Effector memory CD8-positive, alpha-beta T cell (primary cell): ENCODE data around the gene TIFAB.
"Not testable (repeated sequence)": the region's sequence is repeated elsewhere in the genome, so short reads cannot be mapped to it uniquely, and the experiment has no call there.

Experiments
- ATAC-seq: fragments of 150-1000 bp; cut with Tn5 transposase; replicated peaks from 2 replicates; pipeline ENCODE4 v1.10.0; 2021; ENCODE audit warnings: mild to moderate bottlenecking, moderate library complexity
- DNase-seq, 3 experiments: peaks; one replicate each; pipeline ENCODE4 v3.0.0; 2021
- H3K27ac Mint-ChIP-seq, 2 donors: one replicate each; pipeline ENCODE4 v1.8.0; 2022; ENCODE audit warnings: mild to moderate bottlenecking in 2 of 2, mixed read lengths in 2 of 2, moderate library complexity in 2 of 2
- H3K27me3 Mint-ChIP-seq, 2 donors: one replicate each; pipeline ENCODE4 v1.8.0; 2022; ENCODE audit warnings: mixed read lengths in 2 of 2
- H3K36me3 Mint-ChIP-seq: one replicate; pipeline ENCODE4 v1.8.0; 2022; ENCODE audit warnings: mild to moderate bottlenecking, moderate library complexity, mixed read lengths; ENCODE audit not compliant: insufficient read depth
- H3K4me1 Mint-ChIP-seq, 2 donors: one replicate each; pipeline ENCODE4 v1.8.0; 2022; ENCODE audit warnings: low read depth in 2 of 2, mixed read lengths in 2 of 2
- H3K4me3 Mint-ChIP-seq, 2 donors: one replicate each; pipeline ENCODE4 v1.8.0; 2022; ENCODE audit warnings: mild to moderate bottlenecking in 2 of 2, mixed read lengths in 2 of 2, moderate library complexity in 2 of 2
- H3K9me3 Mint-ChIP-seq, 2 donors: one replicate each; pipeline ENCODE4 v1.8.0; 2022; ENCODE audit warnings: mixed read lengths in 2 of 2
- total RNA-seq, 9 experiments: gene quantifications; one replicate each; lab custom pipeline; 2026; lab: John Stamatoyannopoulos, UW

The TIFAB gene, protein sequence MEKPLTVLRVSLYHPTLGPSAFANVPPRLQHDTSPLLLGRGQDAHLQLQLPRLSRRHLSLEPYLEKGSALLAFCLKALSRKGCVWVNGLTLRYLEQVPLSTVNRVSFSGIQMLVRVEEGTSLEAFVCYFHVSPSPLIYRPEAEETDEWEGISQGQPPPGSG
- total RNA-seq: 0 reads per million in 9 experiments

GRCh38 chr5:135452321-135453030 lies at the start of gene TIFAB:
Gene TIFAB, minus strand, starts transcription at chr5:135452351. Its CDS starts 2,412 bp downstream, at chr5:135449939.
- Mint-ChIP-seq H3K9me3 (no peaks in the 10 kb centered on the region), H3K27me3 (peaks cover 29 to 87% of the 10 kb centered on the region in 2 donors), H3K36me3 (peaks cover 7% of the 10 kb centered on the region), H3K27ac (no peak within 1 kb of the TSS), H3K4me3 (no peak within 1 kb of the TSS), H3K4me1 (no peaks in the 10 kb centered on the region)
- ATAC-seq (no peak), DNase-seq (no peak)

- H3K36me3 Mint-ChIP-seq: no peaks in the 10 kb centered on the region
- no peak overlapping the region for H3K4me3 Mint-ChIP-seq
- DNase-seq (no peak), ATAC-seq (no peak)
- H3K9me3 Mint-ChIP-seq: no peaks in the 10 kb centered on the region
- H3K4me1 Mint-ChIP-seq: peaks cover 0 to 3% of the 10 kb centered on the region in 2 donors
- H3K27me3 Mint-ChIP-seq: peaks cover 54 to 75% of the 10 kb centered on the region in 2 donors
- H3K27ac Mint-ChIP-seq: no peak overlapping the region
Observed at GRCh38 chr5:135498637-135498995, 46.5 kb upstream of the TIFAB start.

- no peak overlapping the region for H3K4me3 Mint-ChIP-seq
- ATAC-seq: no peak
- peaks cover 0 to 3% of the 10 kb centered on the region in 2 donors for H3K4me1 Mint-ChIP-seq
- no peaks in the 10 kb centered on the region for H3K36me3 Mint-ChIP-seq
- peaks cover 49 to 75% of the 10 kb centered on the region in 2 donors for H3K27me3 Mint-ChIP-seq
- no peak overlapping the region for H3K27ac Mint-ChIP-seq
- H3K9me3 Mint-ChIP-seq: no peaks in the 10 kb centered on the region
- no peak for DNase-seq
Observed at GRCh38 chr5:135497971-135498636, 46.0 kb upstream of the TIFAB start.

DNA sequence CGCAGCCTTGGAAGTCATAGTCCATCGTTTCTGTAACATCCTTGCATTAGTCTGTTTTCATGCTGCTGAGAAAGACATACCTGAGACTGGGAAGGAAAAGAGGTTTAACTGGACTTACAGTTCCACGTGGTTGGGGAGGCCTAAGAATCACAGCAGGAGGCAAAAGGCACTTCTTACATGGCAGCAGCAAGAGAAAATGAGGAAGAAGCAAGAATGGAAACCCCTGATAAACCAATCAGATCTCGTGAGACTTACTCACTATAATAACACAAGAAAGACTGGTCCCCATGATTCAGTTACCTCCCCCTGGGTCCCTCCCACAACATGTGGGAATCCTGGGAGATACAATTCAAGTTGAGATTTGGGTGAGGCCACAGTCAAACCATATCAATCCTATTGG lies 43.4 kb upstream of the TIFAB start:
- H3K9me3 Mint-ChIP-seq, ATAC-seq, H3K4me1 Mint-ChIP-seq, DNase-seq, H3K27ac Mint-ChIP-seq, H3K4me3 Mint-ChIP-seq, H3K36me3 Mint-ChIP-seq: not testable (repeated sequence)
- peaks cover 48 to 79% of the 10 kb centered on the region in 2 donors for H3K27me3 Mint-ChIP-seq

DNA sequence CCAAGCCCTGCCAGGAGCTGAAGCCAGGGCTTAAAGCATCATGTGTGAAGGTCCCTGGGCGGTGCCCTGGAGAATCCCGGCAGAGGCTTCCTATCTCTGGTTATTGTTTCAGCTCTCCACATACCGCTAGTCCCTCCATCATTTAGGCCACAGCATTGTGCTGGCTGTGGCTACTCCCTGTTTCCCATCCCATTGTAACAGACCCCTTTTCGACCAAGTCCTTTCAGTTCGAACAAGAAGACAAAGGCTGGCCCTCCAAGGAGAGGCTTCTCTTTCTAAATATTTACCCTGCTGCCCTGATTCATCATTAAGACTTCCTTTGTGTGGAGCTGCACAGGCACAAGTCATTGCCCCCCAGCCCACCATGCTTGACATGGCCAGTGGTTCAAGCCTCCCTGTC lies 42.0 kb upstream of the TIFAB start:
- Mint-ChIP-seq H3K4me3 (no peak overlapping the region), H3K9me3 (no peaks in the 10 kb centered on the region), H3K4me1 (peaks cover 3 to 8% of the 10 kb centered on the region in 2 donors), H3K36me3 (no peaks in the 10 kb centered on the region), H3K27ac (no peak overlapping the region), H3K27me3 (peaks cover 55 to 85% of the 10 kb centered on the region in 2 donors)
- DNase-seq: no peak
- no peak for ATAC-seq

GRCh38 chr5:135493406-135494180 lies 41.4 kb upstream of the TIFAB start:
- Mint-ChIP-seq H3K27ac (no peak overlapping the region), H3K36me3 (no peaks in the 10 kb centered on the region), H3K4me1 (peaks cover 4 to 8% of the 10 kb centered on the region in 2 donors), H3K27me3 (peaks cover 56 to 85% of the 10 kb centered on the region in 2 donors), H3K9me3 (no peaks in the 10 kb centered on the region), H3K4me3 (no peak overlapping the region)
- ATAC-seq: no peak
- DNase-seq: no peak

DNA sequence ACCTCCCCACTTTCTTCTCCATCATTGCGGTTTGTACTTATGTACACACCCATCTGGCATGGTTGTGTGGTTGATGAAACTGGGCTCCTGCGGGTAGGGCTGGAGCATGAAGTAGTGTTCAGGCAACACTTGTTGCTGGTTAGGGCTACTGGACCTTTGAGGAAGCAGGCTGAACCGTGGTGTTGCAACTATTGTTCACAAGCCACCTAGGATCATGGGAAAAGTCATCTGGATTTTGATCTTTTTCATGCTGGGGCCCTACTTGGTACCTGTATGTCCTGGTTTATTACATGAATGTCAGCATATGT lies 40.1 kb upstream of the TIFAB start:
- no peak for ATAC-seq
- H3K4me1 Mint-ChIP-seq: peaks cover 7 to 8% of the 10 kb centered on the region in 2 donors

DNA sequence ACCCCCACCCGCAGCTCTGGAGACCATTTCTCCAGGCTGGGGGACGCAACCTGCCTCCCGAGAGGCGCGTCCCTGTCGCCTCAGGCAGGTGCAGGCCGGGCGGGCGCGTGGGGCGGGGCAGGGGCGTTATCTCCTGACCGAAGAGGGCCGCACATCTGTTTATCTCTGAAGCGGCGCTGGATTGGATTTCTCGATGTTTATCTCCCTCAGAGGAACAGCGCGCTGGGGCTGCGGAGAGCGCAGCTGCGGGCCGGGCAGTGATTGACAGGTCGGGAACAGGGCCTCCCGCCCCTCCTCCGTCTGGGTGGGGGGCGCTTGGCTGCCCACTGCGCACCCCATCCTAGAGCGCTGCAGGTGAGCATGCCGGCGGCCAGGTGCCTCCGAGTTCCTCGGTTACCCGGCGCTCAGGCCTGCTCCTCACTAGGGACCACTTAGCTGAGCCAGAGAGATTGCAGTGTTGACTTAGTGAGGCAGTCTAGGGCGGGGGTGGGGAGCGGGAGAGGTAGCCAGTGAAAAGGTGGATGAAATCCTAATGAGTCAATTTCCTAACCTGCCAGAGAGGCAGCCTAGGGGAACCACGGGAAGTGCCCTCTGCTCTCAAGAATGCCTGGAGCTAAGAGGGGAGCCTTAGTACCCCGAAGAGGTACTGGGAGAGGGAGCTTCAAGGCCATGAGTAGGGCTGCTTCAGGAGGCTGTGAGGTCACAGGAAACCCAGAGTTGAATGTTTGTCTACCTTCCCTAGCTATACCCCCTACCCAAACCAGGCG lies 39.6 kb upstream of the TIFAB start:
- Mint-ChIP-seq H3K27me3 (peaks cover 71 to 93% of the 10 kb centered on the region in 2 donors), H3K36me3 (no peaks in the 10 kb centered on the region), H3K4me1 (peaks cover 7 to 8% of the 10 kb centered on the region in 2 donors), H3K27ac (no peak overlapping the region), H3K9me3 (no peaks in the 10 kb centered on the region), H3K4me3 (no peak overlapping the region)
- ATAC-seq (no peak), DNase-seq (no peak)

More for the DNA sequence above, 40.1 kb upstream of the TIFAB start:
- H3K9me3 Mint-ChIP-seq: no peaks in the 10 kb centered on the region
- H3K36me3 Mint-ChIP-seq: no peaks in the 10 kb centered on the region
- H3K27me3 Mint-ChIP-seq: peaks cover 66 to 93% of the 10 kb centered on the region in 2 donors
- no peak for DNase-seq
- no peak overlapping the region for H3K27ac Mint-ChIP-seq
- H3K4me3 Mint-ChIP-seq: no peak overlapping the region

GRCh38 chr5:135491038-135491551 lies 38.9 kb upstream of the TIFAB start:
- ATAC-seq (no peak), DNase-seq (no peak)
- H3K27ac Mint-ChIP-seq: no peak overlapping the region
- no peak overlapping the region for H3K4me3 Mint-ChIP-seq
- peaks cover 7 to 8% of the 10 kb centered on the region in 2 donors for H3K4me1 Mint-ChIP-seq
- no peaks in the 10 kb centered on the region for H3K36me3 Mint-ChIP-seq
- no peaks in the 10 kb centered on the region for H3K9me3 Mint-ChIP-seq
- H3K27me3 Mint-ChIP-seq: peaks cover 77 to 96% of the 10 kb centered on the region in 2 donors

- H3K36me3 Mint-ChIP-seq: no peaks in the 10 kb centered on the region
- H3K27me3 Mint-ChIP-seq: peaks cover 81 to 100% of the 10 kb centered on the region in 2 donors
- no peak overlapping the region for H3K4me3 Mint-ChIP-seq
- DNase-seq (no peak), ATAC-seq (no peak)
- H3K27ac Mint-ChIP-seq: no peak overlapping the region
- H3K4me1 Mint-ChIP-seq: peaks cover 7 to 8% of the 10 kb centered on the region in 2 donors
- no peaks in the 10 kb centered on the region for H3K9me3 Mint-ChIP-seq
Observed at GRCh38 chr5:135490245-135491037, 38.3 kb upstream of the TIFAB start.

GRCh38 chr5:135489466-135490244 lies 37.5 kb upstream of the TIFAB start:
- DNase-seq (no peak), ATAC-seq (no peak)
- H3K36me3 Mint-ChIP-seq: no peaks in the 10 kb centered on the region
- no peak overlapping the region for H3K27ac Mint-ChIP-seq
- H3K4me3 Mint-ChIP-seq: peak overlapping the region in 1 of 2 donors; percentile 56
- peaks cover 7 to 8% of the 10 kb centered on the region in 2 donors for H3K4me1 Mint-ChIP-seq
- H3K27me3 Mint-ChIP-seq: peaks cover 81 to 100% of the 10 kb centered on the region in 2 donors
- H3K9me3 Mint-ChIP-seq: no peaks in the 10 kb centered on the region
